Measurements from ENCODE around the gene CLEC14A. TPM values are rescaled to one million over a fixed set of nuclear protein-coding genes. Genes with fewer than 3 reads are reported as not detected.
A peak's percentile ranks its signal among the peaks of the same experiment; 100 is the strongest.

CLEC14A gene
- total RNA-seq, 2 donors from 2014 or later, result 4.4 to 7.7 TPM

DNA sequence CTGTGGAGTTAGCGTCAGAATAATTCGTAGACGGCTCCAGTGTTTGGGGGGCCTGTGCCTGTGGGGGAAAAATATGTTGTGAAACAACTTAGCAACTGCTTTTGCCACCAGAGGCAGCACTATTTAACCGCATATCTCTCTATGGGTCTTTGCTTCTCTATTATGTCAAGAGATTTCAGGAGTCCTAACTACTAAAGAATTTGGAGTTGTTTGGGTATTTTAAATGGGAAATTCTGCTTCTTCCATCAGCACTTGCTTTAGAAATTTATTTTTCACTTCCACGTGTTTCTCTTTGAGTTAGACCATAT is 594 bp upstream of the CLEC14A start:
- no peak for DNase-seq
- H3K27ac ChIP-seq, result no peak overlapping the region
- TF ChIP-seq, protein P1, sequence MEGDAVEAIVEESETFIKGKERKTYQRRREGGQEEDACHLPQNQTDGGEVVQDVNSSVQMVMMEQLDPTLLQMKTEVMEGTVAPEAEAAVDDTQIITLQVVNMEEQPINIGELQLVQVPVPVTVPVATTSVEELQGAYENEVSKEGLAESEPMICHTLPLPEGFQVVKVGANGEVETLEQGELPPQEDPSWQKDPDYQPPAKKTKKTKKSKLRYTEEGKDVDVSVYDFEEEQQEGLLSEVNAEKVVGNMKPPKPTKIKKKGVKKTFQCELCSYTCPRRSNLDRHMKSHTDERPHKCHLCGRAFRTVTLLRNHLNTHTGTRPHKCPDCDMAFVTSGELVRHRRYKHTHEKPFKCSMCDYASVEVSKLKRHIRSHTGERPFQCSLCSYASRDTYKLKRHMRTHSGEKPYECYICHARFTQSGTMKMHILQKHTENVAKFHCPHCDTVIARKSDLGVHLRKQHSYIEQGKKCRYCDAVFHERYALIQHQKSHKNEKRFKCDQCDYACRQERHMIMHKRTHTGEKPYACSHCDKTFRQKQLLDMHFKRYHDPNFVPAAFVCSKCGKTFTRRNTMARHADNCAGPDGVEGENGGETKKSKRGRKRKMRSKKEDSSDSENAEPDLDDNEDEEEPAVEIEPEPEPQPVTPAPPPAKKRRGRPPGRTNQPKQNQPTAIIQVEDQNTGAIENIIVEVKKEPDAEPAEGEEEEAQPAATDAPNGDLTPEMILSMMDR (IDR thresholded peaks at IDR 0.05), result no peak
- peaks cover 6% of the 10 kb centered on the region for H3K27me3 ChIP-seq
- H3K36me3 ChIP-seq, result no peaks in the 10 kb centered on the region
- no peak overlapping the region for H3K9ac ChIP-seq (ENCODE audit: low read depth in 2 of 2, low read length in 2 of 2)
- H3K9me3 ChIP-seq, result no peaks in the 10 kb centered on the region
- no peak overlapping the region for H3K4me3 ChIP-seq
- H3K4me1 ChIP-seq, result no peaks in the 10 kb centered on the region
- intact Hi-C loops (cut with DNase I), result no loop called here

GRCh38 chr14:38255408-38255672 is 553 bp downstream of the CLEC14A start:
- Histone ChIP-seq H3K4me1 (no peaks in the 10 kb centered on the region), H3K4me3 (peak overlapping the region; percentile 7), H3K9ac (ENCODE audit: low read depth in 2 of 2, low read length in 2 of 2) (peak overlapping the region in 1 of 2 donors; percentile 39), H3K27ac (peak overlapping the region; percentile 17), H3K36me3 (no peaks in the 10 kb centered on the region), H3K27me3 (peaks cover 6% of the 10 kb centered on the region), H3K9me3 (no peaks in the 10 kb centered on the region)
- TF ChIP-seq, protein P1 (IDR thresholded peaks at IDR 0.05), result no peak
- intact Hi-C loops (cut with DNase I), result no loop called here
- peak; percentile 18 for DNase-seq

DNA sequence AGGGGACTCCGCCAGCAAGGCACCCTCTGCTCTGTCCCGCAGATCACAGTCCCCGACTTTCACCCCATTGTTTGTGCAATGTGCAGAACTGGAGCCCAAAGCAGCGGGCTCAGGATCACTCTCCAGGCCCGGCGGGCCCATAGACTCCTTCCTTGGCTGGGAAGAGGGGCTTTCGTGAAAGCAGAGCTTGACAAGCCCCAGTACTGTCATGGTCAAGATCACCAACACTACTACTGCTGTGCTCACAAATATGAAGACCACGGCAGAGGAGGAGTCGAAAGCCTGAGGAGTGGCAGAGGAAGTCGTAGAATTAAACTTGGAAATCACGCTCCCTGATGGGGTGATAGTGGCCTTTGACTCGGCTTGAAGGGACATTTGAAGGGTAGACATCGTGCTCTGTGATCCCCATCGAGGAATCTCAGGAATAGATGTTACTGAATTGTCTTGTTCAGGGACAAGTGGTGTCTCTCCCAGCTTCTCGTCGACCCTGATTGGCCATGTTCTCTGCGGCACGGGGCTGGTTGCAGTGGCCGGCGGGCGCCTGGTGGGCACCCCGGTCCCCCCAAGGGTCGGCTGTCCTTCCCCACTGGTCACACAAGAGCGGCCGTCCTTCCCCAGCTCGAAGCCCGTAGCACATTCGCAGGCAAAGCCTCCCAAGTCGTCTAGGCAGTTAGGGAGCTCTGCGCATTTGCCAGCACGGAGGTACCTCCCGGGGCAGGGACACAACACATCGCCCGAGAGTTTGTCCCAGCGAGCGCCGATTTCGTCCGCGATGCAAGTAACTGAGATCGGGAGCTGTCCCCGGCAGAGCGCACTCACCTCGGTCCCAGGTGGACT is 1.1 kb downstream of the CLEC14A start:
- TF ChIP-seq, protein P1 (IDR thresholded peaks at IDR 0.05), result no peak
- Histone ChIP-seq H3K9ac (ENCODE audit: low read depth in 2 of 2, low read length in 2 of 2) (peak overlapping the region in 1 of 2 donors; percentile 19), H3K27me3 (peaks cover 6% of the 10 kb centered on the region), H3K4me3 (no peak overlapping the region), H3K36me3 (no peaks in the 10 kb centered on the region), H3K4me1 (no peaks in the 10 kb centered on the region), H3K9me3 (no peaks in the 10 kb centered on the region), H3K27ac (peak overlapping the region; percentile 17)
- intact Hi-C loops (cut with DNase I), result no loop called here
- DNase-seq, result no peak

GRCh38 chr14:38253676-38254075 is 2.2 kb downstream of the CLEC14A start:
- Histone ChIP-seq H3K4me3 (no peak overlapping the region), H3K9ac (ENCODE audit: low read depth in 2 of 2, low read length in 2 of 2) (no peak overlapping the region), H3K36me3 (no peaks in the 10 kb centered on the region), H3K27me3 (peaks cover 6% of the 10 kb centered on the region), H3K4me1 (no peaks in the 10 kb centered on the region), H3K27ac (no peak overlapping the region), H3K9me3 (no peaks in the 10 kb centered on the region)
- TF ChIP-seq, protein P1 (IDR thresholded peaks at IDR 0.05), result no peak
- intact Hi-C loops (cut with DNase I), result no loop called here
- DNase-seq, result no peak

DNA sequence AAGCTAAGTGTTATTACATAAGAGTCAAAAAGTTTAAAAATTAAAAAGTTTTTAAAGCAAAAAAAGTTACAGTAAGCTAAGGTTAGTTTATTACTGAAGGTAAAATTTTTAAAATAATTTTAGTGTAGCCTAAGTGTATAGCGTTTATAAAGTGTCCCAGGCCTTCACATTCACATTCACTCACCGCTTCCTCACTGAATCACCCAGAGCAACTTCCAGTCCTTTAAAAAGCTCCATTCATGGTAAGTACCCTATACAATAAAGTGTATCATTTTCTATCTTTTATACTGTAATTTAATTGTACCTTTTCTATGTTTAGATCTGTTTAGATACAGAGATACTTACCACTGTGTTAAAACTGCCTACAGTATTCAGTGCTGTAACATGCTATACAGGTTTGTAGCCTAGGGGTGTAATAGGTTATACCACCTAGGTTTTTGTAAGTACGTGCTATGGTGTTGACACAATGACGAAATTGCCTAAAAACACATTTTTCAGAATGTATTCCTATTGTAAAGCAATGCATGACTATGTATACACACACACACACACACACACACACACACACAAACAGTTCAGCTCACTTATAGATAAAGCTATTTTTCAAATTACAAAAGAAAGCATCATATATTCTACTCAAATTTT is 3.7 kb downstream of the CLEC14A start:
- H3K9ac ChIP-seq (ENCODE audit: low read depth in 2 of 2, low read length in 2 of 2), result no peak overlapping the region
- no peaks in the 10 kb centered on the region for H3K9me3 ChIP-seq
- TF ChIP-seq, protein P1 (IDR thresholded peaks at IDR 0.05), result no peak
- no peak for DNase-seq
- H3K27ac ChIP-seq, result no peak overlapping the region
- intact Hi-C loops (cut with DNase I), result no loop called here
- H3K4me3 ChIP-seq, result no peak overlapping the region
- peaks cover 6% of the 10 kb centered on the region for H3K27me3 ChIP-seq
- no peaks in the 10 kb centered on the region for H3K4me1 ChIP-seq
- no peaks in the 10 kb centered on the region for H3K36me3 ChIP-seq
